IMR-90 (cell line): ENCODE results near the gene SRC. TPM values are rescaled to one million over a fixed set of nuclear protein-coding genes. Genes with fewer than 3 reads are reported as not detected.

Experiments
- ATAC-seq: fragments of 200-7000 bp; cut with Tn5 transposase; 2 replicates; pipeline ENCODE4 v1.9.1; 2020; ENCODE audit warnings: low read depth, mild to moderate bottlenecking, moderate library complexity
- BruUV-seq: library from RNA; stranded (reverse); fragments of 400-500 nt; replicated peaks from 2 replicates; lab custom pipeline; 2021; lab: Mats Ljungman, UMichigan
- CTCF ChIA-PET: fragments of 300-600 bp; formaldehyde crosslinking; extraction: SDS; loops from one replicate; lab custom pipeline; 2021; ENCODE audit warnings: antibody characterized with exemption; lab: Yijun Ruan, JAX
- POLR2A ChIA-PET: fragments of 300-600 bp; sonication (Branson Sonifier 250); formaldehyde crosslinking; loops from one replicate; lab custom pipeline; 2022; ENCODE audit warnings: antibody characterized with exemption; ENCODE audit not compliant: unreplicated experiment; lab: Charles Lee
- DNase-seq: peaks from one replicate; pipeline ENCODE4 v3.0.0; 2013
- H2AFZ ChIP-seq: replicated peaks from 2 replicates; pipeline ENCODE3; 2013; ENCODE audit warnings: low read length, mild to moderate bottlenecking; ENCODE audit not compliant: poor library complexity
- H2AK5ac ChIP-seq: 2 replicates; pipeline ENCODE4 v1.6.1; 2013; ENCODE audit warnings: low read depth, low read length, inconsistent platforms
- H2AK9ac ChIP-seq: replicated peaks from 2 replicates; pipeline ENCODE3; 2013; ENCODE audit warnings: mild to moderate bottlenecking, low read depth, low read length, moderate library complexity; ENCODE audit not compliant: poor library complexity
- H2BK120ac ChIP-seq: 2 replicates; pipeline ENCODE4 v1.6.1; 2013; ENCODE audit warnings: low read depth, low read length, inconsistent platforms
- H2BK15ac ChIP-seq: 3 replicates; pipeline ENCODE4 v1.6.1; 2013; ENCODE audit warnings: low read depth, low read length, inconsistent platforms
- H2BK20ac ChIP-seq: 2 replicates; pipeline ENCODE4 v1.6.1; 2013; ENCODE audit warnings: low read depth, mild to moderate bottlenecking, inconsistent platforms, low read length, moderate library complexity
- H2BK5ac ChIP-seq: 2 replicates; pipeline ENCODE4 v1.6.1; 2013; ENCODE audit warnings: mild to moderate bottlenecking, low read depth, low read length, inconsistent platforms; ENCODE audit not compliant: poor library complexity, severe bottlenecking
- H3K14ac ChIP-seq: replicated peaks from 2 replicates; pipeline ENCODE4 v1.6.1; 2013; ENCODE audit warnings: low read depth, low read length, inconsistent platforms
- H3K18ac ChIP-seq: 2 replicates; pipeline ENCODE4 v1.6.1; 2013; ENCODE audit warnings: low read depth, low read length, control low read depth
- H3K23ac ChIP-seq: 2 replicates; pipeline ENCODE4 v1.6.1; 2013; ENCODE audit warnings: low read depth, low read length, inconsistent platforms
- H3K27ac ChIP-seq: 2 replicates; pipeline ENCODE4 v1.5.1; 2013; ENCODE audit warnings: mild to moderate bottlenecking, control low read depth, low read length; ENCODE audit not compliant: insufficient read depth
- H3K27me3 ChIP-seq: 2 replicates; pipeline ENCODE4 v1.6.1; 2013; ENCODE audit warnings: low read length; ENCODE audit not compliant: control insufficient read depth, insufficient read depth
- H3K36me3 ChIP-seq: 2 replicates; pipeline ENCODE4 v1.6.1; 2013; ENCODE audit warnings: low read length, mixed read lengths; ENCODE audit not compliant: control insufficient read depth, insufficient read depth
- H3K4ac ChIP-seq: 2 replicates; pipeline ENCODE4 v1.6.1; 2013; ENCODE audit warnings: low read depth, low read length, inconsistent platforms
- H3K4me1 ChIP-seq: 2 replicates; pipeline ENCODE4 v1.6.1; 2013; ENCODE audit warnings: low read length, mixed read lengths; ENCODE audit not compliant: control insufficient read depth, insufficient read depth
- H3K4me2 ChIP-seq: 2 replicates; pipeline ENCODE4 v1.6.1; 2013; ENCODE audit warnings: low read depth, mild to moderate bottlenecking, control low read depth, low read length, moderate library complexity
- H3K4me3 ChIP-seq: 2 replicates; pipeline ENCODE4 v1.5.1; 2013; ENCODE audit warnings: low read depth, mild to moderate bottlenecking, control low read depth, low read length, moderate library complexity; ENCODE audit not compliant: insufficient read depth
- H3K56ac ChIP-seq: 2 replicates; pipeline ENCODE4 v1.6.1; 2013; ENCODE audit warnings: low read length, inconsistent platforms; ENCODE audit not compliant: insufficient read depth; ENCODE audit errors: extremely low read depth
- H3K79me1 ChIP-seq, 2 experiments: 2 replicates each; pipeline ENCODE4 v1.6.1; 2013; ENCODE audit warnings: low read length in 2 of 2, inconsistent platforms in 1 of 2, low read depth in 1 of 2
- H3K9ac ChIP-seq: 2 replicates; pipeline ENCODE4 v1.6.1; 2013; ENCODE audit warnings: low read depth, low read length, control low read depth
- H3K9me1 ChIP-seq: 2 replicates; pipeline ENCODE4 v1.6.1; 2013; ENCODE audit warnings: low read length, inconsistent platforms; ENCODE audit not compliant: insufficient read depth
- H3K9me3 ChIP-seq: 2 replicates; pipeline ENCODE4 v1.6.1; 2013; ENCODE audit warnings: low read length; ENCODE audit not compliant: control insufficient read depth, insufficient read depth
- H4K20me1 ChIP-seq: 2 replicates; pipeline ENCODE4 v1.6.1; 2013; ENCODE audit warnings: low read length, inconsistent platforms; ENCODE audit not compliant: insufficient read depth
- H4K5ac ChIP-seq: 2 replicates; pipeline ENCODE4 v1.6.1; 2013; ENCODE audit warnings: mild to moderate bottlenecking, low read depth, low read length, control low read depth
- H4K8ac ChIP-seq, 2 experiments: 2 replicates each; pipeline ENCODE4 v1.6.1; 2013; ENCODE audit warnings: low read depth in 2 of 2, low read length in 2 of 2, control low read depth in 1 of 2, inconsistent platforms in 1 of 2
- H4K91ac ChIP-seq: 2 replicates; pipeline ENCODE4 v1.6.1; 2013; ENCODE audit warnings: low read depth, low read length, inconsistent platforms; ENCODE audit not compliant: insufficient read depth
- BHLHE40 ChIP-seq: fragments of 150-350 bp; IDR thresholded peaks from 2 replicates; pipeline ENCODE4 v1.6.1; 2016; ENCODE audit warnings: mild to moderate bottlenecking, low read depth, low read length
- CHD1 ChIP-seq: IDR thresholded peaks from 2 replicates; pipeline ENCODE4 v1.6.1; 2012; ENCODE audit warnings: low read depth, low read length, improper control_type of control experiment
- CTCF ChIP-seq: conservative IDR thresholded peaks from 2 replicates; pipeline ENCODE4 v1.5.1; 2012; ENCODE audit warnings: mild to moderate bottlenecking, low read depth, low read length, improper control_type of control experiment
- FOS ChIP-seq: fragments of 150-350 bp; IDR thresholded peaks from 2 replicates; pipeline ENCODE4 v1.6.1; 2016; ENCODE audit warnings: low read depth, low read length
- MAZ ChIP-seq: IDR thresholded peaks from 2 replicates; pipeline ENCODE4 v1.6.1; 2012; ENCODE audit warnings: low read depth, mild to moderate bottlenecking, low read length, improper control_type of control experiment, moderate library complexity, borderline replicate concordance
- MXI1 ChIP-seq: IDR thresholded peaks from 2 replicates; pipeline ENCODE4 v1.6.1; 2012; ENCODE audit warnings: low read depth, mild to moderate bottlenecking, low read length, moderate library complexity, borderline replicate concordance
- NFE2L2 ChIP-seq: fragments of 150-350 bp; IDR thresholded peaks from 2 replicates; pipeline ENCODE4 v1.6.1; 2016; ENCODE audit warnings: low read depth, mild to moderate bottlenecking, low read length
- RAD21 ChIP-seq: IDR thresholded peaks from 2 replicates; pipeline ENCODE4 v1.6.1; 2012; ENCODE audit warnings: low read length, improper control_type of control experiment
- RCOR1 ChIP-seq: IDR thresholded peaks from 2 replicates; pipeline ENCODE4 v1.6.1; 2012; ENCODE audit warnings: mild to moderate bottlenecking, low read length, improper control_type of control experiment; ENCODE audit not compliant: insufficient replicate concordance
- RFX5 ChIP-seq: IDR thresholded peaks from 2 replicates; pipeline ENCODE4 v1.8.0; 2012; ENCODE audit warnings: low read depth, mild to moderate bottlenecking, low read length, moderate library complexity
- SMC3 ChIP-seq: fragments of 150-350 bp; IDR thresholded peaks from 2 replicates; pipeline ENCODE4 v1.6.1; 2016; ENCODE audit warnings: low read depth, mild to moderate bottlenecking, antibody characterized with exemption, low read length, moderate library complexity
- WGBS, 2 experiments: methylation state at CpG; one replicate each; pipeline versions ENCODE4 v1.1.5 to v1.1.7; 2013; ENCODE audit warnings: missing lambda C conversion rate in 2 of 2; ENCODE audit not compliant: insufficient read length in 1 of 2; ENCODE audit errors: extremely low coverage in 2 of 2; 5-methylcytosine and 5-hydroxymethylcytosine counted together
- dilution Hi-C: fragments of 300-500 bp; cut with HindIII; formaldehyde crosslinking; loops from one replicate; pipeline ENCODE4 v1.14.3; 2018; ENCODE audit warnings: low sequenced_read_pairs; ENCODE audit not compliant: unreplicated experiment
- in situ Hi-C: fragments of 300-500 bp; cut with MboI; formaldehyde crosslinking; loops from 3 replicates; pipeline ENCODE4 v1.14.3; 2019; ENCODE audit warnings: low sequenced_read_pairs, inconsistent platforms, mixed read lengths
- intact Hi-C: fragments of 100-400 bp; cut with micrococcal nuclease; formaldehyde crosslinking; loops from 2 replicates; pipeline ENCODE4 v1.10.0; 2022
- polyA plus RNA-seq, 3 experiments: library from polyadenylated mRNA; depleted of rRNA; stranded (reverse); fragments of >200 nt; gene quantifications; 2 replicates each; pipeline ENCODE4 v1.2.3, GENCODE V29; 2012; ENCODE audit warnings: low replicate concordance in 1 of 3
- total RNA-seq: library from RNA; depleted of rRNA; stranded (reverse); fragments of >200 nt; gene quantifications from 2 replicates; pipeline ENCODE4 v1.2.3, GENCODE V29; 2012
- TF ChIP-seq, protein P1 (sequence below): fragments of 150-350 bp; IDR thresholded peaks from 2 replicates; pipeline ENCODE4 v1.6.1; 2017; ENCODE audit warnings: mild to moderate bottlenecking, antibody characterized with exemption, low read length, low read depth
- TF ChIP-seq, protein P2 (sequence below): fragments of 150-350 bp; IDR thresholded peaks from 2 replicates; pipeline ENCODE4 v1.6.1; 2016; ENCODE audit warnings: low read depth, mild to moderate bottlenecking, low read length, moderate library complexity, borderline replicate concordance

The SRC gene
- total and polyA plus RNA-seq, 2 of the 4 experiments (the other 2 are of a cell fraction): 7.0 to 24.2 TPM

- WGBS, 2 experiments: 33% methylated on average over 3 of the region's 22 CpGs; no CpG with 5 or more reads in 1 of the 2 experiments
- peak overlapping the region; percentile 39; the same call in 1 of the 2 replicates for H3K23ac ChIP-seq
- H3K27me3 ChIP-seq: no peaks in the 10 kb centered on the region
- POLR2A ChIA-PET: no interaction called here
- no TSS peak for BruUV-seq
- peaks cover 23% of the 10 kb centered on the region for H3K9me1 ChIP-seq
- CTCF ChIA-PET: no interaction called here
- H3K14ac ChIP-seq: peak overlapping the region; percentile 88
- H2AFZ ChIP-seq: peak overlapping the region; percentile 67
- H3K4me2 ChIP-seq: peak overlapping the region; percentile 89
- H4K5ac ChIP-seq: peak overlapping the region; percentile 10; the same call in 1 of the 2 replicates
- intact Hi-C loops: no loop called here
- H4K91ac ChIP-seq: peak overlapping the region; percentile 54; the same call in 1 of the 2 replicates
- dilution Hi-C loops: no loop called here
- H3K18ac ChIP-seq: peak overlapping the region; percentile 25; the same call in 1 of the 2 replicates
- H3K79me1 ChIP-seq: peaks cover 25 to 61% of the 10 kb centered on the region in 2 experiments
- peak overlapping the region; percentile 17 for H3K27ac ChIP-seq
- H3K36me3 ChIP-seq: peaks cover 8% of the 10 kb centered on the region; the same call in 1 of the 2 replicates
- H2BK120ac ChIP-seq: 0 out of 2 replicates have a peak overlapping the region, but pooled peaks have one; percentile 28
- peaks cover 43% of the 10 kb centered on the region for H4K20me1 ChIP-seq
- peaks cover 13% of the 10 kb centered on the region for H3K4me1 ChIP-seq
- in situ Hi-C loops: no loop called here
- H3K9me3 ChIP-seq: no peaks in the 10 kb centered on the region
- peak; percentile 22 for ATAC-seq
- no peak overlapping the region for H2BK20ac ChIP-seq
- no peak overlapping the region for H2BK15ac ChIP-seq
- H2AK9ac ChIP-seq: peak overlapping the region; percentile 98
- no peak overlapping the region for H3K56ac ChIP-seq
- peak overlapping the region; percentile 85 for H3K9ac ChIP-seq
- peak overlapping the region; percentile 77 for H2AK5ac ChIP-seq
- H4K8ac ChIP-seq: peak overlapping the region in 1 of 2 experiments; percentile 28; a peak in 1 of 4 replicates
- H2BK5ac ChIP-seq: peak overlapping the region; percentile 57
- no peak for DNase-seq
- peak overlapping the region; percentile 70 for H3K4me3 ChIP-seq
- peak overlapping the region; percentile 73 for H3K4ac ChIP-seq
- no peak for TF ChIP-seq SMC3
- TF ChIP-seq CTCF: no peak
- no peak for TF ChIP-seq FOS
- TF ChIP-seq RAD21: no peak
- no peak for TF ChIP-seq CHD1
- TF ChIP-seq, protein P1, sequence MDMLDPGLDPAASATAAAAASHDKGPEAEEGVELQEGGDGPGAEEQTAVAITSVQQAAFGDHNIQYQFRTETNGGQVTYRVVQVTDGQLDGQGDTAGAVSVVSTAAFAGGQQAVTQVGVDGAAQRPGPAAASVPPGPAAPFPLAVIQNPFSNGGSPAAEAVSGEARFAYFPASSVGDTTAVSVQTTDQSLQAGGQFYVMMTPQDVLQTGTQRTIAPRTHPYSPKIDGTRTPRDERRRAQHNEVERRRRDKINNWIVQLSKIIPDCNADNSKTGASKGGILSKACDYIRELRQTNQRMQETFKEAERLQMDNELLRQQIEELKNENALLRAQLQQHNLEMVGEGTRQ: no peak
- no peak for TF ChIP-seq RFX5
- TF ChIP-seq, protein P2, sequence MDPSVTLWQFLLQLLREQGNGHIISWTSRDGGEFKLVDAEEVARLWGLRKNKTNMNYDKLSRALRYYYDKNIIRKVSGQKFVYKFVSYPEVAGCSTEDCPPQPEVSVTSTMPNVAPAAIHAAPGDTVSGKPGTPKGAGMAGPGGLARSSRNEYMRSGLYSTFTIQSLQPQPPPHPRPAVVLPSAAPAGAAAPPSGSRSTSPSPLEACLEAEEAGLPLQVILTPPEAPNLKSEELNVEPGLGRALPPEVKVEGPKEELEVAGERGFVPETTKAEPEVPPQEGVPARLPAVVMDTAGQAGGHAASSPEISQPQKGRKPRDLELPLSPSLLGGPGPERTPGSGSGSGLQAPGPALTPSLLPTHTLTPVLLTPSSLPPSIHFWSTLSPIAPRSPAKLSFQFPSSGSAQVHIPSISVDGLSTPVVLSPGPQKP: no peak
- no peak for TF ChIP-seq MXI1
- TF ChIP-seq RCOR1: no peak
- no peak for TF ChIP-seq MAZ
- TF ChIP-seq NFE2L2: no peak
- no peak for TF ChIP-seq BHLHE40
Measured at GRCh38 chr20:37346535-37347346, 801 bp downstream of the SRC start.
